ENCODE results near the gene GSG1L. TPM values are rescaled to one million over a fixed set of nuclear protein-coding genes. Genes with fewer than 3 reads are reported as not detected.

Gene GSG1L
- total and polyA plus RNA-seq, 2 of the 13 experiments (the other 11 are each of a cell fraction or from before 2014, with no cell fraction given): not detected

DNA sequence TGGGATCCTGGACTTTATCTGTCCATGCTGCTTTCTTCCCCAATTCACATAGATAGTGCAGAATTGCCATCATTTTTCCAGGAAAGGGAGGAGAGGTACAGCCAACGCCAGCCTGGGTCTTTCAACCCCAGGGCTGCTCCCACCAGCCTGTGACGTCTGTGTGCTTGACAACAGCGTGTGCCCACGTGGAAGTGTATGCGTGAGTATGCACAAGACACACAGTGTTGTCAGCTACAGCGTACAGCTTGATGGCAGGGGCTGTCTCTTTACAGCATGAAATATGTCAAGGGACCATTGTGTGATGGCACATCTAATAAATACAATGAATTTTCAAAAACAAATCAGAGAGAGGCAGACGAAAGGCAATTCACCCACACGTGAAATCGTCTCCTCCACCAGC lies 62.3 kb downstream of the GSG1L start:
- Histone ChIP-seq H3K9me3 (ENCODE audit: low read length) (no peaks in the 10 kb centered on the region), H3K4me1 (ENCODE audit: insufficient read depth, low read length) (no peaks in the 10 kb centered on the region), H3K9ac (ENCODE audit: insufficient read depth, low read depth, low read length) (no peak overlapping the region), H4K20me1 (ENCODE audit: insufficient read depth, low read length) (no peaks in the 10 kb centered on the region), H3K27me3 (ENCODE audit: control insufficient read depth in 1 of 2, insufficient read depth in 2 of 2, low read length in 2 of 2) (peaks cover 0 to 17% of the 10 kb centered on the region in 2 experiments; a peak in 2 of 5 replicates), H3K36me3 (replicated peaks in 1 of 2; ENCODE audit: control insufficient read depth in 1 of 2, insufficient read depth in 2 of 2, low read length in 2 of 2) (no peaks in the 10 kb centered on the region), H3K4me3 (replicated peaks in 1 of 3; ENCODE audit: insufficient read depth in 1 of 3, low read depth in 2 of 3, low read length in 3 of 3) (no peak overlapping the region), H2AFZ (ENCODE audit: low read length) (no peak overlapping the region), H3K27ac (ENCODE audit: extremely low read length, insufficient read depth, low read length) (no peak overlapping the region), H3K79me2 (ENCODE audit: insufficient read depth, low read length) (no peaks in the 10 kb centered on the region), H3K4me2 (ENCODE audit: low read depth, low read length) (no peak overlapping the region)
- ChIA-PET CTCF (ENCODE audit: low intra/inter-chr PET ratio, low total read pairs) (no interaction called here), POLR2A (no interaction called here)
- in situ Hi-C loops (cut with HindIII; ENCODE audit: extremely low pct_ligation_motif_present, low pct_unique_long_range_greater_than_20kb) (no loop called here), intact Hi-C loops (cut with micrococcal nuclease; ENCODE audit: unreplicated experiment) (no loop called here)
- BruUV-seq (replicated peaks): no TSS peak
- WGBS (ENCODE audit: low lambda C conversion rate): 18% methylated on average over 9 of the region's 9 CpGs
- ATAC-seq (no peak), DNase-seq (ENCODE audit: low spot score) (no peak), FAIRE-seq (no peak)
- TF ChIP-seq NR2F1 (CRISPR knock-in tag; IDR thresholded peaks at IDR 0.05): no peak
- TF ChIP-seq MED8 (CRISPR knock-in tag; IDR thresholded peaks at IDR 0.05; ENCODE audit: insufficient replicate concordance): no peak
- no peak for TF ChIP-seq NFE2 (CRISPR knock-in tag; IDR thresholded peaks at IDR 0.05)
- TF ChIP-seq HDAC1 (CRISPR knock-in tag; IDR thresholded peaks at IDR 0.05): no peak
- TF ChIP-seq, protein P1, sequence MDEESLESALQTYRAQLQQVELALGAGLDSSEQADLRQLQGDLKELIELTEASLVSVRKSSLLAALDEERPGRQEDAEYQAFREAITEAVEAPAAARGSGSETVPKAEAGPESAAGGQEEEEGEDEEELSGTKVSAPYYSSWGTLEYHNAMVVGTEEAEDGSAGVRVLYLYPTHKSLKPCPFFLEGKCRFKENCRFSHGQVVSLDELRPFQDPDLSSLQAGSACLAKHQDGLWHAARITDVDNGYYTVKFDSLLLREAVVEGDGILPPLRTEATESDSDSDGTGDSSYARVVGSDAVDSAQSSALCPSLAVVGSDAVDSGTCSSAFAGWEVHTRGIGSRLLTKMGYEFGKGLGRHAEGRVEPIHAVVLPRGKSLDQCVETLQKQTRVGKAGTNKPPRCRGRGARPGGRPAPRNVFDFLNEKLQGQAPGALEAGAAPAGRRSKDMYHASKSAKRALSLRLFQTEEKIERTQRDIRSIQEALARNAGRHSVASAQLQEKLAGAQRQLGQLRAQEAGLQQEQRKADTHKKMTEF (CRISPR knock-in tag; IDR thresholded peaks at IDR 0.05): no peak
- no peak for TF ChIP-seq HMG20A (CRISPR knock-in tag; IDR thresholded peaks at IDR 0.05; ENCODE audit: borderline replicate concordance)
- TF ChIP-seq, protein P2, sequence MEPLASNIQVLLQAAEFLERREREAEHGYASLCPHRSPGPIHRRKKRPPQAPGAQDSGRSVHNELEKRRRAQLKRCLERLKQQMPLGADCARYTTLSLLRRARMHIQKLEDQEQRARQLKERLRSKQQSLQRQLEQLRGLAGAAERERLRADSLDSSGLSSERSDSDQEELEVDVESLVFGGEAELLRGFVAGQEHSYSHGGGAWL (CRISPR knock-in tag; IDR thresholded peaks at IDR 0.05): no peak
- no peak for TF ChIP-seq KAT8 (CRISPR knock-in tag; IDR thresholded peaks at IDR 0.05)
- TF ChIP-seq SYNCRIP (IDR thresholded peaks at IDR 0.05; ENCODE audit: insufficient read depth, low read depth, low read length): no peak
- TF ChIP-seq ZNF816 (CRISPR knock-in tag; IDR thresholded peaks at IDR 0.05; ENCODE audit: borderline replicate concordance): no peak
- no peak for TF ChIP-seq ZBTB20 (CRISPR knock-in tag; IDR thresholded peaks at IDR 0.05; ENCODE audit: borderline replicate concordance, low read depth)
- TF ChIP-seq, protein P3, sequence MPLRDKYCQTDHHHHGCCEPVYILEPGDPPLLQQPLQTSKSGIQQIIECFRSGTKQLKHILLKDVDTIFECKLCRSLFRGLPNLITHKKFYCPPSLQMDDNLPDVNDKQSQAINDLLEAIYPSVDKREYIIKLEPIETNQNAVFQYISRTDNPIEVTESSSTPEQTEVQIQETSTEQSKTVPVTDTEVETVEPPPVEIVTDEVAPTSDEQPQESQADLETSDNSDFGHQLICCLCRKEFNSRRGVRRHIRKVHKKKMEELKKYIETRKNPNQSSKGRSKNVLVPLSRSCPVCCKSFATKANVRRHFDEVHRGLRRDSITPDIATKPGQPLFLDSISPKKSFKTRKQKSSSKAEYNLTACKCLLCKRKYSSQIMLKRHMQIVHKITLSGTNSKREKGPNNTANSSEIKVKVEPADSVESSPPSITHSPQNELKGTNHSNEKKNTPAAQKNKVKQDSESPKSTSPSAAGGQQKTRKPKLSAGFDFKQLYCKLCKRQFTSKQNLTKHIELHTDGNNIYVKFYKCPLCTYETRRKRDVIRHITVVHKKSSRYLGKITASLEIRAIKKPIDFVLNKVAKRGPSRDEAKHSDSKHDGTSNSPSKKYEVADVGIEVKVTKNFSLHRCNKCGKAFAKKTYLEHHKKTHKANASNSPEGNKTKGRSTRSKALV (CRISPR knock-in tag; IDR thresholded peaks at IDR 0.05): no peak
- TF ChIP-seq ZNF644 (CRISPR knock-in tag; IDR thresholded peaks at IDR 0.05; ENCODE audit: low read depth): no peak

Data from HepG2 (cell line).